Tibial nerve (tissue), 4 donors: ENCODE data around the gene CCDC85B. TPM values are rescaled to one million over a fixed set of nuclear protein-coding genes. Genes with fewer than 3 reads are reported as not detected.

Experiments
- DNase-seq, 2 donors: peaks; one replicate each; pipeline ENCODE4 v3.0.0-alpha.2; 2019; ENCODE audit warnings: low spot score in 2 of 2
- H3K27ac ChIP-seq, 4 donors: fragments of 200-600 bp; sonication (generic) in 3 of 4; one replicate each; pipeline ENCODE4 v1.5.1; 2017 to 2019; ENCODE audit warnings: mild to moderate bottlenecking in 1 of 4
- H3K27me3 ChIP-seq, 2 donors: fragments of 200-600 bp; sonication (generic) in 1 of 2; one replicate each; pipeline versions ENCODE4 v1.5.1 to v1.6.0; 2017 to 2019
- H3K36me3 ChIP-seq, 3 donors: fragments of 200-600 bp; sonication (generic); one replicate each; pipeline ENCODE4 v1.5.1; 2018 to 2019
- H3K4me1 ChIP-seq, 4 donors: fragments of 200-600 bp; sonication (generic) in 3 of 4; one replicate each; pipeline ENCODE4 v1.5.1; 2017 to 2019
- H3K4me3 ChIP-seq, 4 donors: fragments of 200-600 bp; sonication (generic) in 3 of 4; one replicate each; pipeline ENCODE4 v1.5.1; 2017 to 2019; ENCODE audit warnings: mild to moderate bottlenecking in 1 of 4, moderate library complexity in 1 of 4
- H3K9me3 ChIP-seq, 4 donors: fragments of 200-600 bp; sonication (generic) in 3 of 4; one replicate each; pipeline ENCODE4 v1.5.1; 2017 to 2019
- EP300 ChIP-seq, 2 donors: sonication (generic); formaldehyde crosslinking; IDR thresholded peaks; one replicate each; pipeline ENCODE4 v1.6.1; 2017; ENCODE audit warnings: antibody characterized with exemption in 2 of 2, mild to moderate bottlenecking in 1 of 2
- POLR2A ChIP-seq, 2 donors: fragments of 450-650 bp; IDR thresholded peaks; one replicate each; pipeline ENCODE4 v1.6.1; 2017; ENCODE audit warnings: antibody characterized with exemption in 2 of 2, mild to moderate bottlenecking in 2 of 2, moderate library complexity in 2 of 2
- WGBS, 2 donors: methylation state at CpG; one replicate each; pipeline ENCODE4 v1.1.5; 2018; 5-methylcytosine and 5-hydroxymethylcytosine counted together
- total RNA-seq, 4 donors: library from RNA; depleted of rRNA; stranded (reverse); fragments of >200 nt; gene quantifications; one replicate each; pipeline ENCODE4 v1.1.0, GENCODE V29; 2016
- TF ChIP-seq, protein P1 (sequence below), 5 experiments: fragments of 200-600 bp in 3 of 5; fragments of 450-650 bp in 2 of 5; sonication (generic) in 3 of 5; IDR thresholded peaks; one replicate each; pipeline ENCODE4 v1.5.1; 2016 to 2019; ENCODE audit warnings: antibody characterized with exemption in 5 of 5, mild to moderate bottlenecking in 3 of 5, moderate library complexity in 2 of 5

CCDC85B gene
- total RNA-seq, 4 donors from 2014 or later: 73.0 to 108 (median 89.4) TPM

DNA sequence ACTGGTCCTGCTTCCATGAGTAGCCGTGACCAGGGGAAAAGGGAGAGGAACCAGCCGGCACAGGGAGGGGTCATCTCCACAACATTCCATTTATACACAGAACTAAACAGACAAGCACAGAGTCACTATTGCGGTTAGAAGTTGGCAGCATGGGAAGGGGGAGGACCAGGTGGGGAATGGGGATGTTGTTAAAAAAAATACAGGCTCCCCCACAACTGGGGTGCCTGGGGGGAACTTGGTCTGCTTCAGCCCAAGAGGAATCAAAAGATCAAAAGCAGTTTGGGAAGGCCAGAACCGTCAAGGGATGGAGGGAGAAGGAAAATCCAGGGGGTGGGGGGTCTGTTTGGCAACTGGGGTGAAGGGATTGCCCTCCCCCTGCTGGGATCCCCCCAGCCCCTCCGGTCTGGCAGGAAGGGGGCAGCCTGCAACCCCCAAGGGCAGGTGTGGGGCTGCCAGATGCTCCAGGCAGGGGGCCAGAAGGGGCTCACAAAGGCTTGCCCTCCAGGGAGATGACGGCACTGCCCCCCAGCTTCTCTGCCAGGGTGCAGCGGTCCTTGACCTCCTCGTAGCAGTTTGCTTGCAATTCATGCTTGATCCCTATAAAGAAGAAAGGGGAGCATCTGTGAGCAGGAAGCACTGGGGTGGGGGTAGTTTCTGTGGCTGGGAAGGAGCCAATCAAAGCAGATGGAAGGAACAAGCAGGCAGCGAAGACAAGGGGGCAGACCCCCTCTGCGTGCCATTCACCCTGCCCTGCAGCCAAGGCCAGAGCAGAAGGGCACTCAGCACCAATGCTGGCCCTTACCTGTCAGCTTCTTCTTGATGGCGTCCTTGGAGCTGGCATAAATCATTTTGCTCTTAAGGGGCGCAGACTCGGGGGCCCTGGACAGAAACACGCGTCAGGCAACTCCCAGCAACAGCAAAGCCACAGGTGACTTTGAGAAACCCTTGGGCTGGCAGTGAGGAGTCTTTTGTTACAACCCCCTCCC, 35.3 kb upstream of the CCDC85B start:
- peaks cover 2 to 62% (median 28%) of the 10 kb centered on the region in 3 donors for H3K36me3 ChIP-seq
- peaks cover 0 to 43% (median 13%) of the 10 kb centered on the region in 4 donors for H3K4me1 ChIP-seq
- peak overlapping the region in 1 of 4 donors; percentile 41 for H3K27ac ChIP-seq
- TF ChIP-seq EP300 (IDR thresholded peaks at IDR 0.05): no peak
- TF ChIP-seq, protein P1, sequence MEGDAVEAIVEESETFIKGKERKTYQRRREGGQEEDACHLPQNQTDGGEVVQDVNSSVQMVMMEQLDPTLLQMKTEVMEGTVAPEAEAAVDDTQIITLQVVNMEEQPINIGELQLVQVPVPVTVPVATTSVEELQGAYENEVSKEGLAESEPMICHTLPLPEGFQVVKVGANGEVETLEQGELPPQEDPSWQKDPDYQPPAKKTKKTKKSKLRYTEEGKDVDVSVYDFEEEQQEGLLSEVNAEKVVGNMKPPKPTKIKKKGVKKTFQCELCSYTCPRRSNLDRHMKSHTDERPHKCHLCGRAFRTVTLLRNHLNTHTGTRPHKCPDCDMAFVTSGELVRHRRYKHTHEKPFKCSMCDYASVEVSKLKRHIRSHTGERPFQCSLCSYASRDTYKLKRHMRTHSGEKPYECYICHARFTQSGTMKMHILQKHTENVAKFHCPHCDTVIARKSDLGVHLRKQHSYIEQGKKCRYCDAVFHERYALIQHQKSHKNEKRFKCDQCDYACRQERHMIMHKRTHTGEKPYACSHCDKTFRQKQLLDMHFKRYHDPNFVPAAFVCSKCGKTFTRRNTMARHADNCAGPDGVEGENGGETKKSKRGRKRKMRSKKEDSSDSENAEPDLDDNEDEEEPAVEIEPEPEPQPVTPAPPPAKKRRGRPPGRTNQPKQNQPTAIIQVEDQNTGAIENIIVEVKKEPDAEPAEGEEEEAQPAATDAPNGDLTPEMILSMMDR (IDR thresholded peaks at IDR 0.05): no peak
- no peak for TF ChIP-seq POLR2A (IDR thresholded peaks at IDR 0.05)
- 73 to 76% methylated on average over 15 of the region's 15 CpGs for WGBS, 2 donors
- no peak overlapping the region for H3K4me3 ChIP-seq
- H3K9me3 ChIP-seq: peaks cover 0 to 9% (median 0%) of the 10 kb centered on the region in 4 donors
- DNase-seq: no peak
- H3K27me3 ChIP-seq: no peaks in the 10 kb centered on the region

DNA sequence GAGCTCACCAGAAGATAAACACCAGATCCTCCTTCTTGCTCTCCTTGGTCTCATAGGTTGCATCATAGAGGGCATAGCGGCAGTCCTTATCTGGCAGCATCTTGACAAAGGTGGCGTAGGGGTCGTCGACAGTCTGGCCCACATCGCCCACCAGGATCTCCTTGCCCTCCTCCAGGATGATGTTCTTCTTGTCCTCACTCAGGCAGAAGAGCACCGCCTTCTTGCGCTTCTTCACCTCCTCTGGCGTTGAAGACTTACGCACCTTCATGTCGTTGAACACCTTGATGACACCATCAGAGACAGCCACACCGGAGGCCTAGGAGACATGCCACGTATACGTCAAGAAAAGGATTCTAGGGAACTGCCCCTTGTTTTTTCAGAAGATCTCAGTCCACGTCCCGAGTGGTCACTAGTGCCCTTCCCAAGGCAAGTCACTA, 34.5 kb upstream of the CCDC85B start:
- Histone ChIP-seq H3K4me1 (peaks cover 0 to 44% (median 14%) of the 10 kb centered on the region in 4 donors), H3K36me3 (peaks cover 2 to 54% (median 28%) of the 10 kb centered on the region in 3 donors), H3K9me3 (peaks cover 0 to 9% (median 0%) of the 10 kb centered on the region in 4 donors), H3K27me3 (no peaks in the 10 kb centered on the region), H3K4me3 (peak overlapping the region in 2 of 4 donors; percentile 88 to 91), H3K27ac (peak overlapping the region in 2 of 4 donors; percentile 96 to 99)
- TF ChIP-seq, protein P1 (IDR thresholded peaks at IDR 0.05): no peak
- TF ChIP-seq POLR2A (IDR thresholded peaks at IDR 0.05): no peak
- TF ChIP-seq EP300 (IDR thresholded peaks at IDR 0.05): no peak
- no peak for DNase-seq
- WGBS, 2 donors: 82 to 83% methylated on average over 15 of the region's 15 CpGs

DNA sequence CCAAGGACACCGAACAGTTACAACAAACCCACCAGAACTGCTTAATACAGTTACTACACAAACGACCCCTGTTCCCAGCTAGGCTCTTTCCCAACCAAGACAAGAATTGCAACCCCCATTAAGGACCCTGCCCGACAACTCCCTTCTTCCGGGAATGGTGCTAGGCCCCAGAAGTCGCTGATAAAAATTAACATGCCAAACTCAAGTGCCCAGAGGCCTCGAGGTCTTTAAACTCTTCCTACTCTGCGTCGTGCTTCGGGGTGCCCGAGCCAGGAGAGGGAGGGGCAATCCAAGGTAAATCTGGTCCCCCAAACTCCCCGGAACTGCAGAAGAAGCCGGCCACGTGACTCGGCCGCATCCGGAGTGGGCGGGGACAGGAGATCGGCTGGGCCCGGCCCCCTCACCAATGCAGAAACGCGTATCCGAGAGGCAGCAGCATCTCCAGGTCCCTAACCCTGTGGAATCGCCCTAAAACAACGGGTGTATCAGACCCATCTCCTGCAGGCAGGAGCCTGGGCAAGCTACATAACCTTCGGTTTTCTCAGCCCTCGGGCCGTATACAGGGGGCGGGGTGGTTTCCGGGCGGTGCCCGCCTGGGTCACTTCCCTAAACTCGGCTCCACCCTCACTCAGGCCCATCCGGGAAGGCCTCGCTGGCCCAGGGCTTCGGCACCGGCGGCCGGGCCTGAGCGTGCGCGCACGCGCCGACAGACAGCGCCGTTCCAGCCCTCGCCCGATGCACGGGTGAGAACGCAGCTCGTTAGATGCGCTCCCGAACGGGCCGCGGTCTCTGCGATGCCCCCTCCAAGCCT, 33.6 kb upstream of the CCDC85B start:
- Histone ChIP-seq H3K9me3 (no peaks in the 10 kb centered on the region), H3K27ac (peak overlapping the region; percentile 86 to 99 (median 96)), H3K36me3 (peaks cover 2 to 48% (median 29%) of the 10 kb centered on the region in 3 donors), H3K27me3 (no peaks in the 10 kb centered on the region), H3K4me3 (peak overlapping the region; percentile 88 to 92 (median 90)), H3K4me1 (peaks cover 0 to 53% (median 22%) of the 10 kb centered on the region in 4 donors)
- TF ChIP-seq EP300 (IDR thresholded peaks at IDR 0.05): peak in 1 of 2 donors; percentile 78
- peak in 1 of 2 donors; percentile 60 for TF ChIP-seq POLR2A (IDR thresholded peaks at IDR 0.05)
- TF ChIP-seq, protein P1 (IDR thresholded peaks at IDR 0.05): no peak
- DNase-seq: peak; percentile 66 to 80
- 1 to 3% methylated on average over 36 to 56 of the region's 57 CpGs for WGBS, 2 donors

DNA sequence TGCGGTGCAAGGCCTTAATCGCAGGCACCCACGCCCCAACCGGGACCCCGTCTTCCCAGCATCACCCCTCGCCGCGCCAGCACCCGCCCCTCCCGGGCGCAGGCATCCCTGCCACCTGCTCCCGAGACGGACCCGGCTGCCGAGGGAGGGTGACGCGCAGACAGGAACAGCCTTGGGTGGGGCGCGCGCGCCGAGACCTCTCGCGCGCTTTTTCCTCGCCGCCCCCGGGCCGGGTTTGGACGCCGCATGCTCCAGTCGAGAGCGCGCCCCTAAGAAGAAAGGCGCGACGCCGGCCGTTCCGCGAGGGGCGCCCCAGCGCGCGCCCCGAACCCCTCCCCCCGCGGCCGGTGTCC, 33.0 kb upstream of the CCDC85B start:
- 0% methylated on average over 25 to 35 of the region's 49 CpGs for WGBS, 2 donors
- Histone ChIP-seq H3K36me3 (peaks cover 2 to 48% (median 32%) of the 10 kb centered on the region in 3 donors), H3K27me3 (no peaks in the 10 kb centered on the region), H3K27ac (peak overlapping the region; percentile 86 to 99 (median 96)), H3K4me1 (peaks cover 0 to 59% (median 24%) of the 10 kb centered on the region in 4 donors), H3K4me3 (peak overlapping the region; percentile 88 to 92 (median 90)), H3K9me3 (no peaks in the 10 kb centered on the region)
- DNase-seq: no peak
- TF ChIP-seq, protein P1 (IDR thresholded peaks at IDR 0.05): no peak
- TF ChIP-seq POLR2A (IDR thresholded peaks at IDR 0.05): no peak
- no peak for TF ChIP-seq EP300 (IDR thresholded peaks at IDR 0.05)
